GM21381 (cell line): Measurements from ENCODE around the gene MRPL37.

Experiments used
- ATAC-seq: cut with Tn5 transposase; IDR thresholded peaks from one replicate; pipeline ENCODE4 v1.9.1; 2021; ENCODE audit warnings: mild to moderate bottlenecking, moderate library complexity; ENCODE audit not compliant: unreplicated experiment

MRPL37 gene

DNA sequence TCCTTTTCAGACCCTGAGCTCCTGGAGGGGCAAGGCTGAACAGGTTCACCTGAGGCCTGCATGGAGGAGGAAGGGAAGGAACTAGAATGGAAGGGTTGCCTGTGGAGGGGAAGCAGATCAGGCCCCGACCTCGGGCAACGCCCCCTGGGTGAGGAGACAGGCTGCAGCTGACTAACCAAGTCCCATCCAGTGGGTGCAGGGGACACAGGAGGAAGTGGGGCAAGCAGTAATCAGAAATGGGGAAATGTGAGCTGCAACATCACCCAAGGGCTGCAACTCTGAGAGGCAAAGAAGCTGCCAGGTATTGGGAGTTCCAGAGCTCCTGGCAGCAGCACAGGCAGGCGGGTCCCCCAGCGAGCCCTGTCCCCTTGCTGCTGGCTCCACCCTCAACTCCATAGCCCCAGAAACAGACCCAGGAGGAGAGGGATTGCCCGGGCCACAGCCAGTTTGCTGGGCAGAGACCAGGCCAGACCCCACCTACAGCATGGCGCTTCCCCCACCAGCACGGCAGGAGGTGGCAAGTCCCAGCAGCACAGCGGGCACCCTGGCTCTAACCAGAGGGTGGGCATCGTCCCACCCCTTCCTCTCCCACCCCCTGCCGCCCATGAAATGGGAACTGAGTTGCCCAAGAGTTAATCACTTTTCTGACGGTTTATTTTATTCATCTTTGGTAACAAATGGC, 38.5 kb downstream of the MRPL37 start:
- ATAC-seq: no peak

DNA sequence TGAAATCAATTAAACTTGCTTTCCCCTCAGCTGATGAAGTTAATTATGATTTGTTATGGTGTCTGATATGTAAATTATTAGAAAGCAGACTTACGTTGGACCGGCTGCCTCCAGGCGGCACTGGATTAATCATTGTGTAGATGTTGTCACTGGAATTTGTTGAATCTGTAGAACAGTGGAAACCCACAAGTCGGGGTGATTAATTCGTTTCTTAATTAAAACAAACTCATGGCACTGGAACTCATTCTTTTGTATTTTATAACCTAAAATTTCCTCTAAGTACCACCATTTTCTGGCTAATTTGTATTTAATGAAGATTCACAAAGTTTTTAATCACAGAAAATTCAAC, 39.0 kb downstream of the MRPL37 start:
- ATAC-seq: no peak

DNA sequence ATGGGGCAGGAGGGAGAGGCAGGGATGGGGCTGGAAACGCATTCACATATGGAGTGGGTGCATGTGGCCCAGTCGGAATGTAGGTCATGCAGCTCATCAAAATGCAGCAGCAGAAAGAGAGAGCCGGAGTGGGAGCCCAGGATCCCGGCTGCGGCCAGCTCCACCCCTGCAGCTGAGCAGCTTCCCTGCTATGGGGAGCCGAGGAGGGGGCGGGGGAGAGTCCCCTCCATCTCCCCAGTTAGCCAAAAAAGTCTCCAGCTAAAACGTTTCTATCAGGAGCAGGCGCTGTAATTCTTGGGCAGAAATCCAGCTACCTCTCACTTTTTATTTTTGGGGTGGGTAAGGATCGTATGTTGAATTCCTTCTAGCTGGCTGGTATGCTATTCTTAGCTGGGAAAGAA, 39.7 kb downstream of the MRPL37 start:
- no peak for ATAC-seq

DNA sequence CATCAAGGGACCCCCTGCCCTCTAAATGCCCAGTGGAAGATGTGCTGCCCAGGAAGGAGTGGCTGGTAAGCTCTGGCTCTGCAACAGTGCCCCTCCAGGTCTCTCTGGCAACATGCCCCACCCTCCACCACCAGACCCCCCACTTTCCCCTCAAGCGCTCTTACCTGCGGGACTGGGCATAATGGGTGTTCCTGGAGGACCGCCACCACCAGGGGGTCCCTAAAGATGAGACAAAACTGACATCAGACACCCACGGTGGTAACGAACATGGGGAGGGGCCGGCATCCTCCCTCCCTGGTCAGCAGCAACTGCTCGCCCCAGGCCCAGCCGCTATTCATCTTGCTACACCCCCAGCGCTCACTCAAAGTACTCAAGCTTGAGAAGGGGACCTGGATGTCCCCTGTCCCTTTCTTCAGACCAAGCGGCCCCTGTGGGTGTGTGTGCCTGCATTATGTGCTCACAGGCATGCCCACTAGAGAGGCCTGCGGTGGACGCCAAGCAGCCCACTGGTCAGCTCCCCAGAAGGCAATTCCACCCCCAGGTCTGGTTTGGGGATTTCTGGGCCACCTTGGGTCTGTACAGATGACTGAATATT, 40.9 kb downstream of the MRPL37 start:
- ATAC-seq: no peak

DNA sequence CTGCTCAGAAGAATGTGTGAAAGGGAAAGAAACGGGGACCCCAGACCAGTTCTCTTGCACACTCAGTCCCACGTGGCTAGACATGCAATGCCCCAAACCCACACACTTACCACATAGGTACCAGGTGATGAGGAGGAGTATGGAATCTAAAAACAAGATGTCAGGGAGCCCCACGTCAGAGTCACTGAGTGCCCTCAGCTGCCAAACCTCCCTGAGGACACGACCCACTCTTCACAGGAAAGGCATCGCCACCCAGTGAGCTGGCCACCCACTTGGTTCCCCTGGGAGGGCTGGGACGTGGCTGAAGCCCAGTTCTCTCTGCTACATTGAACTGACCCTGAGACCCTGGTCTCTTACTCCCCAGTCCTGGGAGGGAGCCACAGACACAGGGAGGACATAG, 41.4 kb downstream of the MRPL37 start:
- ATAC-seq: no peak

DNA sequence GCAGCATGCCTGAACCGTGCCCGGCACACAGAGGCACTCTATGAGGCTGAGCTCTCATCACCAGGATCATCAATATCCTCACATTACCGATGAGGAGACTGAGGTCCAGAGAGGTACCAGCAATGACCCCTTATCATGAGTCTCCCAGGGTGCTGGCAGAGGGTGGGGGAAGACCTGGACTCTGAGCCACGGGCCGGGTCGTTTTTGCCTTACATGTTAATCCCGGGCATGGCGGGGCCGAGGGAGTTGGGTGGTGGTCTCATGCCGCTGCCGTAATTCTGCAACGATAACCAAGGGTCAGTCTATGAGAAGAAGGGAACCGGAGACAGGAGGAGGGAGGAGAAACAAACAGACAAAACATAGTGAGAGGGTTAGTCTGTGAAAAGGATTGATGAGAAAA, 43.1 kb downstream of the MRPL37 start:
- no peak for ATAC-seq

DNA sequence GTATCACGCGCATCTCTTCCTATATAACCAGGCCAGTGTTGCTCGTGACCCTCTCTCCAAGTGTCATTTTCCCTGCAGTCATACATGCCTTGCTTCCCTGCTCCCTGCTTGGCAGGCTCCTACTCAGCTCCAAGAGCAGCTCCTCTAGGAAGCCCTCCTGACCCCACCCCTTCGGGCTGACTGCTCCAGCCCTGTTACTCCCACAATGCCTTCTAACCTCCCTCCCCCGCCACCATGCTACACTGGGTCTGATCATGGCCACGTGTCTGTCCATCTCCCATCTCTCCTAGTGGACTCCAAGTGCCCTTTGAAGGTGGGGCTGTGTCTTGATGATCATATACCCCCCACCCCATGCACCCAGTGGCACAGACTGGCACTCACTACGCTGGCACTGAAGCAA, 44.7 kb downstream of the MRPL37 start:
- no peak for ATAC-seq

DNA sequence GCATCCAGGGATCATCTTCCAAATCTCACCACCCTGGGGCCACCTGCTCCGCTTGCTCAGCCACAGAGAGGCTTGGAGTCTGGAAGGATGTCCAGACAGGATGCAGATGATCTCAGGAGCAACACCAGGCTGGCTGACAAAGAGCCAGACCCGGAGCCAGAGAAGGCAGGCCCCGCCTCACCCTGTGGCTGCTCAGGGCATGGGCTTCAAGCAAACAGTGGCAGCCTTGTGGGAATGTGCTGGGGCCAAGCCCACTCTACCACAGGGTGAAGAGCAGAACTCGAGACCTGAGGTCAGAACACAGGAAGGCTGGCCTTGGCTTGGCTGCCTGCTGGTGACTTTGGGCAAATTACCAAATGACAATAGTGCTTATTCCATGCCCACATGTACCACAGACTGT, 45.5 kb downstream of the MRPL37 start:
- ATAC-seq: no peak

DNA sequence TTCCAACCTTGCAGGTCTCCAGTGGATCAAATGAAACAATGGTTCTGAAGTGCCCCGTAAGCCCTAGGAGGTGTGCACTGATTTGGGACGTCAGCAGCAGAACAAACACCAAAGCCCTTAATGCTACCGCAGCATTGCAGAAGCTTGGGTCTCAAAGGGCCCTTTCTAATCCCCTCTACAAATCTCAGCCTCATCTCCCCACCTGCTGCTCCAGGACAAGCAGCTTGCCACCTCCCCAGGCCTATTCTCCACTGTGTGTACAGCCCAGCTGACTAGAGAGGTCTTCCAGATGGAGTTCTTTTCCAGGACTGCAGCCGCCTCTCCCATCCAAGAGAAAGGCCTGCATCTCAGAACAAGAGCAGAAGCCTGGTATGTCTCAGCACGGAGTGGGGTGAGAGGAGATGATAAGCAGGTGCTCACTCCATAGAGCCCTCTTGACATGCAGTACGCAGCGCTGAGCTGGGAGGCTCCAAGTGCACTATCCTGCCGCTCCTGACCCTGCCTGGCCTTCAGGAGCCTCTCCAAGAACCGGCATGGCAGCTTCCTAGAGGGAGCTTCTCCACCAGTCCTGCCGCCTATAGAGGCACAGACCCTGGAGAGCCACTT, 46.3 kb downstream of the MRPL37 start:
- ATAC-seq: no peak

DNA sequence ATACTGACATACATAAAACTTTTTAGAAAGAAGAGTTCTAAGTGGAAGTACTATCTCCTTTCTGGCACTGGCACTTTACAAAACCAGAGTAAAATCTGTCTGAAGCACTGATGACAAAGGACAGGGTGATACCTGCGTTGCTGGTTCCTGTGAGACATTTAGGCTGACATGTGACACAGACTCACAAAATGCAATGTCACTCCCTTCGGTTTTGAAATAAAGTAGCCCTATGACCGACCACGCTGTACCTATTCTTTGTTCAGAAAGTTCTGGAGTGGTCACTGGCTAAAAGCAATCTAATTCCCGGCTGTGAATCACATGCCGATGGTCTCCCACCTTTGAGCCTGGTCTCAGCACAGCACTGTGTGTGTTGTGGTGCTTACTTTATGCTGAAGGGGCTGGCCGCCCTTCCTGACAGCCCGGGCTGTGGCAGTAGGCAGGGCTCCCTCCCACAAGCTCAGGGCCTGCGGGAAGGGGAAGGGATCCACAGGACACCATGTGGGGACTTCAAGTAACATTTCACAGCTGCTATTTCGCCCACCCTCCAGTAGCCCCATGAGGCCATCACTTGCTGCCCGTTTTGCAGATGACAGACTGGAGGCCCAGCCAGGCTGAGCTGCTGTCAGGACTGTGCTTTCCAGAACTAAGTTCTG, 48.0 kb downstream of the MRPL37 start:
- no peak for ATAC-seq

DNA sequence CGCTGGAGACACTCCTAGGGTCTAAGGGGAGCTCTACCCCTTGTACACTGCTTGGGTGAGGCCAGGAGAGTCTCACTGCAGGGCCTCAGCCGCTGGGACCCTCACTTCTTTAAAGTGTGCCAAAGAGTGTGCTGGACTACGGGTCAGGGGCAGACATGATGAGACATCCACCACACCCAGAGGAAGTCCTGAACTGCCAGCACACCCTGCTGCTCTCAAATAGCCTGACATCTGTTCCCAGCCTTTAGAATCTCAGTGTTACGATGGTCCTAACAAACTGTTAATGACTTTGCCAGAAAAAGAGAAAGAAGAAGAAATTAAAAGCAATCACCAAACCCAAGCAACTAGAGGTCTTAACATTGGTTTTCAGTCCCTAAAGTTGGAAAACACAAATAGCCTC, 49.0 kb downstream of the MRPL37 start:
- ATAC-seq: no peak

DNA sequence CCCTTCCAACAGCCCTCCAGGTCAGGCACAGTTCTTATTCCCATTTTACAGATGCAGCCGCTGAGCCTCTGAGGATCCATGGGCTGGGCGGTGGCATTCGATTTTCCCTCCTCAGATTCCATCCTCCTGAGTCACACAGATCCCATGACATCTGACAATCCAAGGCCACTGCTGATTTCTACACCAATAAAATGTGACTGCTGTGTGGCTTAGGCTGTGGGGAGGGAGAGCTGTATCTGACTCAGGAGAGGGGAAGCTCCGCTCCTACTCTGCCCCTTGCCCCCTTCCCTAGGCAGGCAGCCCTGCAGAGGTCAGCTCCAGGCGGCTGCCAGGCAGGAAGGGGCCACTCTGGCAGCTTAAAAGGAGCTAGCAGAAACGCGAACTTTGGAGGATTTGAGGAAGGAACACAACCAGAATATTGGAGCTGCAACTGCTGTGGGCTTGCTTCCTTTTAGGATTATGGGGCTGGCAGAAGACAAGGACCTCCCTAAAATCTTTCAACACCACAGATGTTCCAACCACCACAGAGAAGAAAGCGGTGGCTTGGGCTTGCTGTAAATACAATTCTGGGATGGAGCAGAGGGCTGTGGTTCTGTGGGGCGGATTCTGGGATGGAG, 50.0 kb downstream of the MRPL37 start:
- ATAC-seq: no peak

DNA sequence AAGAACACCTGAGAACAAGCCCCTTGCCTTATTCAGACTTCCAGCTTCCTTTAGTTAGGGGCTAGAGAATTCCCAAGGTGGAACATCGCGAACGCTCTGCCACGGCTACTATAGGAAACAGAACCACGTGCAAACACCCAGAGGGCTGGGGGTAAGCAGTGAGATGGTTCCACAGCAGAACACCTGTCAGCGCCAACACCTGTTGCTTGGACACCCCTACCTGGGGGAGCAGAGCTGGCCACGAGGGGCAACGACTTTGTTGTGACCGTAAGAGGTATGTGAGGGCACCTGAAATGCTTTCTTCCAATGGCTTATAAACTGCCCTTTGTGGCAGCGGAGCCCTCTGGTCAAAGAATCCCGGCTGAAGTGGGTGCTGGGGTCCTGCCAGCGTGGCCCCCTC, 50.7 kb downstream of the MRPL37 start:
- no peak for ATAC-seq

DNA sequence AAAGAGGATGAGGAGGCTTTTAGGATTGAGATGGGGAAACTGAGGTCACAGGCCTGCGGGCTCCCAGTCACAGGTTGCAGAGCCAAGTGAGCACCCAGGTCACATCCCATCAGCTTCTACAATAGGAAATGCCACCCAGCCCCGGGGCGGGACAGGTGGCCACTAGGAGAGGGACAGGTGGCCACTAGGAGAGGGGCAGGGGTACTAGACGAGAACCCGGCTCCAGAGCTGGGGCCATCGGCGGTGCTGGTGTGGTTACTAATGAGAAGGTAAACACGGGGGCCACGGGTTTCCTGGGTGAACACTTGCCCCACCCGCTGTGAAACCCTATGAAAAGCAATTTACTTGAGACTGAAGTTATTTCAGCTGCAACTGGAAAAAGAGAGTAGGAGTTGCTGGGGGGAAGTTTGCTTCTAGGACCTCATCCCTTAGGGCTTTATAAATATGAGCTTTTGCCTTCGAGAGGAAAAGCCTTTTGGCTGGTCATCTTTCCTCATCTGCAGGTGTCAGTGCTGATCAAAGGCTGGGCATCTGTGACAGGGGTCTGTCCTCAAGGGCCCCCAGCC, 52.5 kb downstream of the MRPL37 start:
- ATAC-seq: no peak

DNA sequence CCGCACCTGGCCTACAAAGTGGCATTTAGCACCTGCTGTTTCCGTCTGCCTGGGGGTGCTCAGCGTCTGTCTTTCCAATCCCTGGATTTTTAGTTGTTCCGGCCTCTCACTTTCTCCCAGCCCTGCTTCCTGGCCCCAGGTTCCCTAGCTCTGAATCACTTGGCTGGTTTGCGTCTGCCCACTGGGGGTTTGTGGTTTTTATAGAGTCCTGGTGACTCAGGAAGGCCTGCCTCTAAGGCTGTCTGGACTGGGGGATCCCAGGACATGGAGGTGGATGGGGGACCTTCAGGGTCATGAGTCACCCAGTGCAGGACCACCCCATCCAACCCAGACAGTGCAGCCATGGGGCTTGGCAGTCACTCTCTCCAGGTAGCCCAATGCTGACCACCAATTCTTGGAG, 53.5 kb downstream of the MRPL37 start:
- no peak for ATAC-seq

DNA sequence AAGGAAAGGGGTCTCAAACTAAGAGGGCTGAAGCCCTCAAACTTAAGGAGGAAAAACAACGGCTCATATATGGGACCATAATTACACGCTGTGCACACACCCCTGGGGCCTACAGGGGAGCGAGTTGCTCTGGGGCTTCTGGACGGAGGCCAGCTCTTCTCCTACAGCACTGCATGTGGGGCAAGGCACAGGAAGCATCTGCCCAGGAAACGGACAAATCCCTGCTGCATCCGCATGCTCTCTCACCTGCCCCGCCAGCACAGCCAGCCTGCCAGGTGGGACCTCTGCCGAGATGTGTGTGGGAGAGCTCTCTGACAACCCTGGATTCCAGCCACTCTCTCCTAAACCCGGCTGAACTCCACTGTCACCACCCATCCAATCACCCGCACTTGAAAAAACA, 54.1 kb downstream of the MRPL37 start:
- ATAC-seq: no peak

DNA sequence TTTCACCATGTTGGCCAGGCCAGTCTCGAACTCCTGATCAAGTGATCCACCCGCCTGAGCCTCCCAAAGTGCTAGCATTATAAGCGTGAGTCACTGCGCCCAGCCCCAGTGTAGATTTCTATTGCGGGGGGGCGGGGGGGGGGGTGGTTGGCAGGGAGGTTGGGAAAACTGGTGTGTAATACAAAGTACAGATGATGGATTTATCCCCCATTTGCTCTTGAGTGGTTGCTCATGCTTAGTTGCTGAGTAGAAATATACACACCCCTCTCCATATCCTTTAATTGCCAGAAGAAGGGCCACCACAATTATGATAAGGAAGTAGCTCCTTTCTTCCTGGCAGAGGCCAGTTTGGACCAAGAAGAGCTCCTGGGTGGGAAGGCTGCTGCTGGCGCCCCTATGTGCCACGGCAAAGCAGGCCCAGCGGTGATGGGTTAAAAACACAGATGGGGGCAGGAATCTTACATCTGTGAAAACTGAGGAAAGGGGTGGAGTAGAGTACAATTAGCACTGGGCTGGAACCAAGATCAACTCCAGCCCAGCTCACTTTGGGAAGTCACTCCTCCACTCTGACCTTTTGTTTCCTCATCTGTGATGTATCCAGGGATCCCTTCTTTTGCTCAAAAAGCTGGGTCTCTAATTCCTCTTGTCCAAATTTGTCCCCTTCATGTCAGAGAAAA, 55.2 kb downstream of the MRPL37 start:
- no peak for ATAC-seq

DNA sequence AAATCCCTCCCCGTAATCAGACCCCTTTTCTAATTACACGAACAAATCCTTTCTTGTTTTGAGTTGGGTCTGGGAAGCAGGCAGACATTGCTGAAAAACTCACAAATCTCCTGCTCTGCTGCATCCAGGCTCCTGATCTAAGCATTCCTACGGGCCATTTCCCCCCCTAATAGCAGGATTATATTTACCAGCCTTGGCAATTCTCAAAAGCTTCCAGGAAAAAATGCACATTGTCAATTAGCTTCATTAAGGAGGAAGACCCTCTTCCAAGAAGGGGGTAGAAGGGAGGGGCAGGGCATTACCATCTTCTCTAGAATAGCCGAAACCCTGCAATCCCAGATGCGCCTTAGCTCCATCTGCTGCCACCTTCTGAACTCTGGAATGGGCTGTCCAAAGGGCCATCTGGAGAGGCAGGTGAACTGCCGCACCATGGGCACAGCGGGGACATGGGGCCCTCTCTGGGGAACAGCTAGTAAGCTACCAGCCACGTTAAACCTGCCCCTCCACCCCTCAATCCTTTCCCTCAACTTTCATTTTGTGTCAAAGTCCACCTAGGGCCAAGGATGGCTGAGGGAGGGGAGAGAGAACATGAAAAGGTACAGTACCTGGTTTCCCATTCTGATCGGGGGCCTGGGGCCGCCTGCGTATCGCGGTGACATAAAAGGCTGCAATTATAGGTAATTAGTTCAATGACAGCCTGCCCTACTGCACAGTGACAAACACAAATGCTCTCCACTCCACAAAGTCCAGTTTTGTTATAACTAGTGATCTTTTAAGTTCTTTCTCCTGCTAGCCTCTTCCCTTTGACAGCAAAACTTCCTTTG, 56.8 kb downstream of the MRPL37 start:
- ATAC-seq: no peak

DNA sequence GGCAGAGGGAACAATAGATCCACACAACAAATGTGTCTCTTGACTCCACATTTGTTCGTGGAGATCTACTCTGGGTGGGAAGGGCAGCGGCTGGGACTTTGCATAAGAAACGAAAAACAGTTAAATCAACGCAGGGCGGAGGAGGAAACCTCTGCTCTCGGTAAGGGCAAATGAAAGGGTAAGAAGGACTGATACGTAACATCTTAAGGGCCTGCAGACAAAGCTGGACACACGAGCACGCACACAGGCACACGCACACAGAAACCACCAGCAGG, 57.3 kb downstream of the MRPL37 start:
- no peak for ATAC-seq

DNA sequence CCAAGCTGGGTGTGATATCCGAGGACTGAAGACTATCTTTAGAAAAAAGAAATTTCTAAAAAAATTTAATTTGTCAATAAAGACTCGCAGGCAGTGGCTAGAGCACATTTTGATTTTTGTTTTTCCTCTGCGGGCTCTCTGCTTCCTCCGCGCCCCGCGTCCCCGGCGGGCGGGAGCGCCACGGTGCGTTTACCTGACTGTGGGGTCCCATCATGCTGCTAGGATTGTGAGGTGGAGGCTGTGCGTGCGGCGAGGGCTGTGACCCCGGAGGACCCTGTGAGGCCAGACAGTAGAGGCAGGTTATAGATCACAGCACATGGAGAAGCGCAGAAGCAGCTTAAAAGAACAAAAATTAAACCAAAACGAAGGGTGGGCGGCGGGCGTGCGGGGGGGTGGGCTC, 57.9 kb downstream of the MRPL37 start:
- no peak for ATAC-seq
